Measurements from ENCODE around the gene GTSF1L. TPM values are rescaled to one million over a fixed set of nuclear protein-coding genes. Genes with fewer than 3 reads are reported as not detected.

Gene GTSF1L
- not detected in 5 replicates for total RNA-seq (2022; extraction: Qiagen RNA extraction; ENCODE audit: low read depth)

DNA sequence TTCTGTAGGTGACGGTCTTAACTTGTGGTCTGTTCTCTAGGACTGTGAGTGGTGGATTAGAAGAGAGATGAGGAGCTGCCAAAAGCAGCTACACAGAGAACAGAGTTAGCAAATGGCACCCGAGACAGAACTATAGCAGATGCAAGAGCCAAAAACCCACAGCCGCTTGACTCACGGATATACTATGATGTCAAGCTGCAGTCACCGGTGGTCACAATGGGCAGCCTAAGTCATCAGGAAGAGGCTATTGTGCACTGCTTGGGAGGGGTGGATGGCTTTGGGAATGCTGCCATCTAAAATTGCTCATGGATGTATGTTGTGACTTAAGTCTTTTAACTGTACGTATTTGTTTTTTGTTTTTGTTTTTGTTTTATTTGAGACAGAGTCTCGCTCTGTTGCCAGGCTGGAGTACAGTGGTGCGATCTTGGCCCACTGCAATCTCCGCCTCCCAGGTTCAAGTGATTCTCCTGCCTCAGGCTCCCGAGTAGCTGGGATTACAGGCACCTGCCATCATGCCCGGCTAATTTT is at the start of gene GTSF1L:
TSS of gene GTSF1L (minus strand) at position 192 of the 528 bp plus-strand sequence. CDS start 308 bp downstream, outside the sequence.

Other genes with a start within 250 kb of the GTSF1L start
- 0.85 to 1.6 TPM (median 1.3 TPM) in 5 replicates for gene L3MBTL1, start 219.3 kb downstream of the GTSF1L start, total RNA-seq (2022; extraction: Qiagen RNA extraction; ENCODE audit: low read depth)
- 5.6 to 6.9 TPM (median 6.3 TPM) in 5 replicates for gene SGK2, start 168.0 kb downstream of the GTSF1L start, total RNA-seq (2022; extraction: Qiagen RNA extraction; ENCODE audit: low read depth)
- 28.0 to 40.1 TPM (median 30.7 TPM) in 5 replicates for gene IFT52, start 136.1 kb downstream of the GTSF1L start, total RNA-seq (2022; extraction: Qiagen RNA extraction; ENCODE audit: low read depth)
- 72.2 to 81.5 TPM (median 78.1 TPM) in 5 replicates for gene MYBL2, start 59.9 kb downstream of the GTSF1L start, total RNA-seq (2022; extraction: Qiagen RNA extraction; ENCODE audit: low read depth)
- 7.8 to 10.3 TPM (median 10.0 TPM) in 5 replicates for gene TOX2, start 187.8 kb upstream of the GTSF1L start, total RNA-seq (2022; extraction: Qiagen RNA extraction; ENCODE audit: low read depth)